GM21717 (cell line): ENCODE measurements around the gene STOX2.

ENCODE experiments used
- ATAC-seq: cut with Tn5 transposase; IDR thresholded peaks from one replicate; pipeline ENCODE4 v1.9.1; 2021; ENCODE audit warnings: mild to moderate bottlenecking, moderate library complexity; ENCODE audit not compliant: unreplicated experiment

STOX2 gene

GRCh38 chr4:184066584-184067300, 161.6 kb downstream of the STOX2 start:
- no peak for ATAC-seq

GRCh38 chr4:184067931-184068554, 162.9 kb downstream of the STOX2 start:
- no peak for ATAC-seq
